HG03064 (cell line): Measurements from ENCODE around the gene RAD50.
A peak's percentile ranks its signal among the peaks of the same experiment; 100 is the strongest.
"Not testable (repeated sequence)": the region's sequence is repeated elsewhere in the genome, so short reads cannot be mapped to it uniquely, and the experiment has no call there.

ENCODE experiments used
- ATAC-seq: cut with Tn5 transposase; IDR thresholded peaks from one replicate; pipeline ENCODE4 v1.9.1; 2021; ENCODE audit warnings: low read depth; ENCODE audit not compliant: unreplicated experiment

Gene RAD50

GRCh38 chr5:132627470-132627869 is 70.7 kb downstream of the RAD50 start:
- no peak for ATAC-seq

- ATAC-seq: no peak
Measured at GRCh38 chr5:132628814-132629213, 72.0 kb downstream of the RAD50 start.

DNA sequence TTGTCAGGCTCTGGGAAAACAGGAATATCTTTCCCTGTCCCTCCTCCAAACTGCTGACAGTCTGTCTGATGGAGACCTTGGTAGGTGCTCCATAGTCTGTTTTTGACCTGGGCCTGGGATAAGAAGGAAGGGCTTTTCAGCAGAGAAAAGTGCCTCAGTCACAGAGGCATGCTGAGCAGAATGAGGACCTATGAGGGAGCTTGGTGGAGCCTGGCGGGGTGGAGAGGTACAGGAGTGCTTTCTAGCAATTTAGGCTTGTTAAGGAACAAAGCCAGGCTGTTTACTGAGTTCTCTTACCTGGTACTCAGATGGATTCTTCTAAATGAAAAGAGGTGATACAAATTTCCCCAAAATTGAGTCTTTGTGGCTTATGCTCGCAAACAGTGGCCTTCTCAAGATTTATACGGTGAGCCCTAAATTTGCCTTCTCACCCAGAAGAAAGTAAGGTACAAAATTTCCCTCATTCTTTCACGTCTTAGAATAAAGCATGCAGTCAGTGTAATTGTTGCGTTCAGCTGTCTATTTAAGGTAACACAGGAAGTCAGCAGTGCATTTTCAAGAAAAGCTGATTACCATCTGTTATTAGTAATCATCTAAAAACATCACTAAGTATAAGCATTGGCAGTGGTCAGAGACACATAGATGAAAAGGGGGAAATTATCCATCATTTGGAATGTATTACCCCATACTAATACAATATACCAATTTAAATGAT is 72.6 kb downstream of the RAD50 start:
- peak; percentile 66 for ATAC-seq

- not testable (repeated sequence) for ATAC-seq
Measured at GRCh38 chr5:132633587-132633986, 76.8 kb downstream of the RAD50 start.

GRCh38 chr5:132635873-132636272 is 79.1 kb downstream of the RAD50 start:
- ATAC-seq: no peak

GRCh38 chr5:132637241-132637640 is 80.5 kb downstream of the RAD50 start:
- ATAC-seq: no peak

- ATAC-seq: peak; percentile 68
Measured at GRCh38 chr5:132639706-132640130, 82.9 kb downstream of the RAD50 start.

GRCh38 chr5:132640613-132641012 is 83.8 kb downstream of the RAD50 start:
- peak; percentile 34 for ATAC-seq

DNA sequence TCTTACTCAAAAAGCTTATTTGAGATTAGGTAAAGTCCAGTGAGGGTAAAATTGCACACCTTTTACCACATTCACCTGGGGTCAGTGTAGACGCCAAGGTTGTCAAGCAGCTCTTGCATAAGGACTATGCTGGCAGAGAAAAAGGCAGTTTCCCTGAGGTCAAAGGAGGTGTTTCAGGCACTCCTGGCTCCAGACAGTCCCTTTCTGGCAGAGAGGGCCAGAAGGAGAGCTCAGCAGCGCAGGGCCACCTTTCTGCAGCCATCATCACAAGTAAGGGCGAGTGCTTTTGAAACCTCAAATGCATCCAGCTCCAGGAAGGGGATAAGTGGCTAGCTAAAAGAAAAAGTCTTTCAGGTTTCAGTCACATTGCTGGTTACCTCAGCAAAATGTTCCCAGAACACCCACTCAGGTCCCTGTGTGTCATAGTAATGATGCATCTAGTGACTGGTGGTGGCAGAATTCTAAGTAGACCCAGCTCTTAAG is 84.5 kb downstream of the RAD50 start:
- ATAC-seq: no peak

DNA sequence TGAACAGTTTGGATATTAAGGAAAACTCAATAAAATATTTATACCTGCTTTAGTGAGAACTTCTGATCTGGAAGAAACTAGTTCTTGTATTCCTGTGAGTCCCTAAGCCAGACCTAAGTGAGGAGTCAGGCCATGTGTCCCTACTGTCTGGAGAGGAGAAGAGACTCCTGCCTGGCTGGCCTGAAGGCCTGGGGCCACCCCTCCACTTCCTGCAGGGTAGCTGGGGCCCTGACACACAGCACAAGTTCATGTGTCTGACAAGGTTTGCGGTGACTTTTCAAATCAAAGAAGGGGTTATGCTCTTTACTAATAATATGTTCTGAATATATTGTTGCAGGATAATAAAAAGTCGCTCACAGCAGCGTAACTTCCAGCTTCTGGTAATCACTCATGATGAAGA is 85.1 kb downstream of the RAD50 start:
- ATAC-seq: no peak

DNA sequence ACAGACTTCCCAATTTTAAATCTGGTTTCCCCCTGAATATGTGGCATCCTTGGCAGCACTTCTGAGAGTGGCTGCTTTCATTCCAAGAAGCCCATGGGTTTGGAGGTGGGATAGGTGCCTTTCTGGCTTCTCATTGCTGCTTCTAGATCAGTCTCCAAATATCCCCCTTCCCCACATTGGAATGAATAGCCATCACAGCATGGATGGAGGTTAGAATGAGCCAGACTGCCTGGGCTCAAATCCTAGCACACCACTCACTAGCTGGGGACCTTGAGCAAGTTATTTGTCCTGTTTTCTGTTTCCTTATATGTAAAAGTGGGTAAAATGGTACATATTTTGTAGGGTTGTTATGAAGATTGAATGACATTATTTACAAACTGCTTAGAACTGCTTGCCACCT is 87.4 kb downstream of the RAD50 start:
- ATAC-seq: no peak

GRCh38 chr5:132646583-132647266 is 89.9 kb downstream of the RAD50 start:
- no peak for ATAC-seq

- no peak for ATAC-seq
Measured at GRCh38 chr5:132647473-132647872, 90.7 kb downstream of the RAD50 start.

DNA sequence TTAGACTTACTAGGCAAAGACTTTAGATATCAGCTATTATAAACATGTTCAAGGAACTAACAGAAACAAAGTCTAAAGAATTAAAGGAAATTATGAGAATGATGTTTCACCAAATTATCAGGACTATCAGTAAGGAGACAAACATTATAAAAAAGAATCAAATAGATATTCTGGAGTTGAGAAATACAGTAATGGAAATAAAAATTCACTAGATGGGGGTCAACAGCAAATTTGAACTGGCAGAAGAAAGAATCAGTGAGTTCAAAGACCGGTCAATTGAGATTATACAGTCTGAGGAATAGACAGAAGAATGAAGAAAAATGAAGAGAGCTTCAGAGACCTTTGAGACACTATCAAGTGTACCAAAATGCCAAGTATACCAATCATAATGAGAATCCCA is 91.6 kb downstream of the RAD50 start:
- ATAC-seq: no peak

DNA sequence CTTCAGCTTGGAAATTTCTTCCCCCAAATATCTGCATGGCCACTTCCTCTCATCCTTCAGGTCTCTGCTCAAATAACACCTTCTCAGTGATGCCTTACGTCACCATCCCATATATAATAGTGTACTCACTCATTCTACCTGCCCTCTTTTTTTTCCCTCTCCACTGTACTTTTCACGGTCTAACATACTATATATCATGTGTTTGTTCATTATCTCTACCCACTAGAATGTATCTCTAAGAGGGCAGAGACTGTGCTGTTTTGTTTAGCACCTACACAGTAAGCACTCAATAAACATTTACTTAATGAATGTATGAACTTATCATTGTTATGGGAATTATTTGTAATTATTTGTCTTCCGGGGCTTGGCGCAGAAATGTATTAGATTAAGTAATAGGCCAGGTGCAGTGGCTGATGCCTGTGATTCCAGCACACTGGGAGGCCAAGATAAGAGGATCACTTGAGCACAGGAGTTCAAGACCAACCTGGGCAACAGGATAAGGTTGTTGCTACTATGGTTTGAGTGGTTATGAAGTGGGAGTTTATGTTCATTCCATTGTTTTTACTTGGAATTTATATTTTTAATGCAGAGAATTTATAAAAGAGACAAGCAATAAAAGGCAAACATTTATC is 95.2 kb downstream of the RAD50 start:
- ATAC-seq: no peak

DNA sequence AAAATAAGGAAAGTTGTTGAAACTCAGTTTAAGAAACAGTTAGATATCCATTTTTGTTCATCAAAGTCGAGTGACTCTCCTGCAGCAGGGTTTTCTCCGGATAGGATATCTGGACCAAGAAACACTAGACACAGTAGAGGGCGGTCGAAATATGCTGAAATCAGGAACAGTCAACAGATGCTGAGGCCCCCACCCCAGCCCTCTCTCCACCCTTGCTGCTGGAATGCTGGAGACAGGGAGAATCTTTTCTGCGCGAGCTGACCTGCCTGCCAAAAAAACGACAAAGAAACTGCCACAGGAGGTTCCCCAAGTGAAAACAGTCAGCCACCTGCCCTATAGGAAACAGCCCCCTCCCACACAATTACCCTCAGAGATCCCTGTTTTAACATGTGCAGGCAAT is 96.9 kb downstream of the RAD50 start:
- ATAC-seq: no peak

DNA sequence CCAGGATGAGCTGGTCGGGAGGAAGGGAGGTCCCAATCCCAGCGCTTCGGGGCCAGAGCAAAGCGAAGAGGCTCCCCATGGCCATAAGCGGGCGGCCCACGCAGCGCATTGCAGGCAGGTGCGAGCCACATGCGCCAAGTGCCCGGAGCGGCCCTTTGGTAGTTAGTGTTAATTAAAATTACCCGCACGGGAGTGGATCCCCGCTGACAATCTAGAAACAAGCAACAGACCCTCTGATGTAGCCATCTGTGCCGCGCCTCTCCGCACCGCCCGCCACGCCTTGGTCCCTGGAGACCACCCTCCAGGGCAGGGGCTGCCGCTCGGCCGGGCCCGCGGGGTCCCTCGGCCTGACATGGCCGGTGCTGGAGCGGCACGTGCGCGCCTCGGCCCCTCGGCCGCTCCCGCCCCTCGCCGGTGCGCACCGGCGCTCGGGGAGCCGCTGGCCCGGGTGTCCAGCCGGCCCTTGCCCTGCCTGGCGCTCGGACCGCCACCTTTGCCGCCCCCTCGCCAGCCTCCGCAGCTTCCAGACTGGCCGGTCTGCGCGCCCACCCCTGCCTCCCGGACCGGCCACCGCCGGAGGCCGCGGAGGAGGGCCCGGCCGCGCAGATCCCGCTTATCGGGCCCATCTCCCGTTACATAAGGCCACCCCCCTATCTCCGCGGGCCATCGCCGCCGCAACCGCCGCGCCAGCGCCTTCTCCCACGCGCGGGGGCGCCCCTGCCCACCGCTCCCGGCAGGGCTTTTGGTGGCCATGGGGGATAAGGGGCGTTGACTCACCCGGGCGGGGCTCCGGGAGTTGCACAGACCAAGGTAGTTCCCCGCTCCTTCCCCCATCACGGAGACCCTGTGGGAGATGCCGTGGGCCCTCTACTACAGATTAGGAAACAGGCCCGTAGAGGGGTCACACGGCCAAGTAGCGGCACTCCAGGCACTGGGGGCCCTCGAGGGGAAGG is 99.3 kb downstream of the RAD50 start:
- no peak for ATAC-seq

DNA sequence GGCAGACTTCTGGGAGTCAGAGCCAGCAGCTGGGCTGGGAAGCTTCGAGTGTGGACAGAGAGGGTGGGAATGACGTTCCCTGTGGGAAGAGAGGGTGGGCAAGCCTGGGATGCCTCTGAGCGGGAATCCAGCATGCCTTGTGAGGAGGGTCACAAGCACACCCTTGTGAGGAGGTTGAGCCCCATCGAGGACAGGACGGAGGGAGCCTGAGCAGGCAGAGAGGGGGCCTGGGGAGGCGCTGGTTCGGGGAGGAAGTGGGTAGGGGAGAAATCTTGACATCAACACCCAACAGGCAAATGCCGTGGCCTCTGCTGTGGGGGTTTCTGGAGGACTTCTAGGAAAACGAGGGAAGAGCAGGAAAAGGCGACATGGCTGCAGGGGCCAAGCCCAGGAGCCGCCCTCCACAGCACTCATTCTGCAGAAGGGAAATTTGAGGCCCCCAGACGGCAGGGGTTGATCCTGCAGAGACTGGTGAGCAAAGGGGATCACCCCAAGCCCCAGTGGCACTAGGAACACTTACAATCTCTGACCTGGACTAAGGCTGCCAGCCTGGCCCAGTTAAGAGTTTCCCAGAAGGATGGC is 100.1 kb downstream of the RAD50 start:
- ATAC-seq: no peak

DNA sequence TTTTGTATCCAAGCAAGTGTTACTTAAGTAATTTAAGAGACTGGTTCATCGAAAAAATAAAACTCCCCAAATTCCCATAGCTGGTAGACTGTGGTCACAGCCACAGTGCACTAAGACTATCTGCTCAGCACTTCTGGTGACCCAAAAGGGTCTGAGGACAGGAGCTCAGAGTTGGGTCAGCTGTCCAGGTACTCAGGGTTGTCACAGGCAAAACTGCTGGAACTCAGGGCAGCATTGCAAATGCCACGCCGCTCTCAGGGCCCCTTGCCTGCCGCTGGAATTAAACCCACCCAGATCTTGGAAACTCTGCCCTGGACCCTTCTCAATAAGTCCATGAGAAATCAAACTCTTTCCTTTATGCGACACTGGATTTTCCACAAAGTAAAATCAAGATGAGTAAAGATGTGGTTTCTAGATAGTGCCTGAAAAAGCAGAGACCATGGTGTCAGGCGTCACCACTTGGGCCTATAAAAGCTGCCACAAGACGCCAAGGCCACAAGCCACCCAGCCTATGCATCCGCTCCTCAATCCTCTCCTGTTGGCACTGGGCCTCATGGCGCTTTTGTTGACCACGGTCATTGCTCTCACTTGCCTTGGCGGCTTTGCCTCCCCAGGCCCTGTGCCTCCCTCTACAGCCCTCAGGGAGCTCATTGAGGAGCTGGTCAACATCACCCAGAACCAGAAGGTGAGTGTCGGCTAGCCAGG is 101.1 kb downstream of the RAD50 start, which contains the start of gene IL13:
IL13 (plus strand) TSS at position 498 of the 705 bp plus-strand sequence; CDS start at position 512, 14 bp downstream.
- ATAC-seq: no peak
